GM20431 (cell line): Measurements from ENCODE around the gene CRYZL1.

ENCODE experiments used
- in situ Hi-C: fragments of 300-500 bp; cut with MseI, MboI; formaldehyde crosslinking; loops from one replicate; pipeline ENCODE4 v1.15.0; 2020; ENCODE audit warnings: low sequenced_read_pairs; ENCODE audit not compliant: unreplicated experiment

The CRYZL1 gene

DNA sequence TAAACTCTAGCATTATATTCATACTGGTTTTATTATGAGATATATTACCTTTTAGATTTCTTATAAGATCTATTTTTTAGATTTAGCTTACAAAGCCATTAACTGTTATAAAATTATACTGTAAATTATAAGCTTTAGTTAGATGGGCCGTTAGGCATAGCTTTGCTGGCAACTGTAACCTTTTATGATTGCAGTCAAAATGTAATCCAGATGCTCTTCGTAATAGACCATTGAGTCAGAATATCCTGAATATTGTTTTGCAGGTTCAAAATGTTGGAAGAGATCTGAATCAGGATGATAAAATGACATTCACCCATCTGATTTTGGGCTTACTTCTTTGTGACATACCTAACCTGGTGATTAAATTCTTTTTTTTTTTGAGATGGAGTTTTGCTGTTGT lies 21.7 kb upstream of the CRYZL1 start:
- in situ Hi-C loops: no loop called here

GRCh38 chr21:33662046-33662445 lies 20.5 kb upstream of the CRYZL1 start:
- in situ Hi-C loops: no loop called here

DNA sequence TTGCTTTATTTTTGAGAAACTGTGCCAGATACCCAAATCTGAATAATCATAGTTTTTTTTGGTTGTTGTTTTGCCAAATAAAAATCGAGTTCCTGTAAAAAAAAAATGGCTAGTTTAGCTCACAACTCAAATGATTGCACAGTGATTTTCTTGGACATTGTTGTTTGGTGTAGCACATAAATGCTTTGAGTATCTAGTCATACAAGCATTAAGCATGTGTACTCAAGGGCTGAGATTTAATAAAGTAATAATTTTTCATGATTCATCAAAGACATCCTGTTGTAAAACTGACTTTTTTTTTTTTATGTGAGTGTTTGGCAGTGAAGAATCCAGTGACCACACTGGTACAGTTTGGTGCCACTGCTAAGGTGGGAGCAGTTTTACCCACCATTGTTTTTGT lies 19.6 kb upstream of the CRYZL1 start:
- in situ Hi-C loops: no loop called here

- in situ Hi-C loops: no loop called here
These were observed 18.9 kb upstream of the CRYZL1 start for GRCh38 chr21:33660406-33660805.

DNA sequence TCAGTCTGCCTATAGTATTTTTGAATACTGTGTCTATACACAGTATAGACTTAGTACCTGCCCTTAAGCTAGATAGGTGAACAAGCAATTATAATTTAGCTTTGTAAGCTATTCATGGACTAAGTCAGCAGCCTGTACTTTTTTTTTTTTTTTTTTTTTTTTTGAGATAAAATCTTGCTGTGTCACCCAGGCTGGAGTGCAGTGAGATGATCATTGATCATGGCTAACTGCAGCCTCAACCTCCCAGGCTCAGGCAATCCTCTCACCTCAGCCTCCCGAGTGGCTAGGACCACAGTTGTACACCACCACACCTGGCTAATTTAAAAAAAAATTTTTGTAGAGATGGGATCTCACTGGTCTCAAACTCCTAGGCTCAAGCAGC lies 18.0 kb upstream of the CRYZL1 start:
- in situ Hi-C loops: no loop called here

DNA sequence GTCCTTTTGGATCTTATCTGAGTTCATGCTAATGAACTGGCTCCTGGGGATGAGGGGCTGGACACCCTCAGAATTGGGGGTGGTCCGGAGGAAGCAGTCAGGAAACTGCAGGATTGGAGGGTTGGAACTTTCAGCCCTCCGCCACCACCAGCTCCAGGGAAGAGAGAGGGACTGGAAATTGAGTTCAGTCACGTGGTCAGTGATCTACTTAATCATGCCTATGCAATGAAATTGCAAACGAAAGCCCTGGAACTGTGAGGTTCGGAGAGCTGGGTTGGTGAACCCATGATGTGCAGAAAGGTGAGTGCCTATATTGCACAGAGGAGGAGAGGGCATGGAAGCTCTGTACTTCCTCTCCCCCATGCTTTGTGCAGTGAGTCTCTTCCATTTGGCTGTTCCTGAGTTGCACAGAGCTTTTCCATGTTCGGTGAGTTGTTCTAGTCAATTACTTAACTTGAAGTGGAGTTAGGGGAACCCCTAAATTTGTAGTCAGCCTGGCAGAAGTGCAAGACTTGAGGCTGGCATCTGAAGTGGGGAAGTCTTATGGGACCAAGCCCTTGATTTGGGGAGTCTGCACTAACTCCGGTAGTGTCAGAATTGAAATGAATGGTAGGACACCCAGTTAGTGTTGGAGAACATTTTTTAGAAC lies 17.5 kb upstream of the CRYZL1 start:
- in situ Hi-C loops: no loop called here

- in situ Hi-C loops: no loop called here
These were observed 15.7 kb upstream of the CRYZL1 start for GRCh38 chr21:33657124-33657820.

DNA sequence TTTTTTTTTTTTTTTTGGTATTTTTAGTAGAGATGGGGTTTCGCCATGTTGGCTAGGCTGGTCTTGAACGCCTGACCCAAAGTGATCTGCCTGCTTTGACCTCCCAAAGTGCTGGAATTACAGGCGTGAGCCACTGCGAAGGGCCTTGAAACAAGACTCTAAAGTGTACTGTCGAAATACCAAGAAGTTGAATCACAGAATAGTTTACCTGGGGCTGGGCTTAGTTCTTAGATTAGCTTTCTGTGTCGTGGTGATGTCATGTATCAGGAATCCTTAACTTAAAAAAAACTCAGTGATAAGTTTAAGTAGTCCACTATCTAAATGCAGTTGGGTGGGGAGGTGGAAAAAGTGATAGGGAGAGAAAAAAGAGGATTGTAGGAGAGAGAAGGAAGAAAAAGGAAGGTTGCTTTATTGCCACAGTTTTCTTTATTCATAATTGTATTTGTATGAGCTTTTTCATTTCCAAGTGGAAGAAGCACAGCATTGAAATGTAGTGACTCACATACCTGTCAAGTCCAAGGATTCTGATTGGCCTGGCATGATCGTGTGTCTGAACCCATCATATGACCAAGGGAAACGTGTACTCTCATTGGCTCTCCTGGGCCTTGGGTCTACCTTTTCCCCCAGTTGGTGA lies 14.2 kb upstream of the CRYZL1 start:
- in situ Hi-C loops: no loop called here

GRCh38 chr21:33654412-33654811 lies 12.9 kb upstream of the CRYZL1 start:
- in situ Hi-C loops: no loop called here

DNA sequence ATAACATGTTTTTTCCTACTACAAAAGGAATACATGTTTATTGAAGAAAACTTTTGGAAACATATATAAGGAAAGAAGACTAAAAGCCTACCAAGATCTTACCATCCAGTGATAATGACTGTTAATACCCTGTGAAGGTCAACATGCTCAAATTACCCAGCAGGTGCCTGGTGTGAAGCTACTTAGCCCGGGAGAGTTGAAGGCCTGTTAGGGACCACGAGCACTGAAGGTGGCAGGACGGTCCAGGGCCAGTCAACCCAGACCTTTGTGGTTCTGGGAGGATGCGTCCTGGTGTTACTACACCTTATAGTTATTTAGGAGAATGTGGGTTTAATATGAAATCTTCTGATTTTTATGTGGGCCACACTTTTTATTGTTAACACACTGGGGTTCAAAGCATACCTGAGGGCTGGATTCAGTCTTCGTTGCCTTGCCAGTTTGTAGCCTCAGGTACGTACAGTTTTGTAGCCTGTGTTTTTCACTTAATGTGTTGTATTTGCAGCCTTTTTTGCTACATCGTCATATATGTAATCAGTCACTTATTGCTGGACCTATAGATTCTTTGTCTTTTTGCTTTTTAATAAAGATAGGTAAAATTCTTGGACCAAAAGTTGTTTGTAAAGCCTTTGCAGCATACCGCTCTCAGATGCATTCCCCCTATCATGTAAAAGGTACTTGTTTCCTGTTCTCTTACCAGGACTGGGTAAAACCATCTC lies 10.6 kb upstream of the CRYZL1 start:
- in situ Hi-C loops: no loop called here

DNA sequence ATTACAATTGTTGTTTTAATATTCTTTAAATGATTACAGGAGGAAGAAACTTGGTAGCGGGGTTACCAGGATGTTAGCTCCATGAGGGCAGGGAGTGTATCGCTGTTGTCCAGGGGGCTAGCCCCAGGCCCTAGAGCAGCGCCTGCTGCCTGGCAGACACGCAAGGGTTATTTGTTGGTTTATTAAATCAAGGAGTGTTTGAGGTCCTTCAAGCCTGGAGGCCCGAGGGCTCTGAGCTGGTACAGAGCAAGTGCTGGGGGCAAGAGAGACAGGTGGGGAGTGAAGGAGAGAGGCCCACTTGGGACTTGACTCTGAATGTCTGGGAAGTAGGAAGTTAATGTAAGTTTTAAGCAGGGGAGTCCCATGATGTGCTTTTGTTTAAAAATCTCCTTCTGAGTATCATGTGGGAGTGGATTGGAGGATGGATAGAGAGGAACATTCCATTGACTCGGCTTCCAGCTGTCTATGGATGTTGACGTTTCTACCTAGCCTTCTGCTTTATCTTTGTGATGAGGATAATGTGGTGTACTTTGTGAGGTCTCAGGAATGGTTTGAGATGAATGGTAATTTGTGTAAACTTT lies 9.5 kb upstream of the CRYZL1 start:
- in situ Hi-C loops: no loop called here

GRCh38 chr21:33650230-33650629 lies 8.7 kb upstream of the CRYZL1 start:
- in situ Hi-C loops: no loop called here

GRCh38 chr21:33648555-33648954 lies 7.0 kb upstream of the CRYZL1 start:
- in situ Hi-C loops: no loop called here

GRCh38 chr21:33647587-33647986 lies 6.0 kb upstream of the CRYZL1 start:
- in situ Hi-C loops: no loop called here

DNA sequence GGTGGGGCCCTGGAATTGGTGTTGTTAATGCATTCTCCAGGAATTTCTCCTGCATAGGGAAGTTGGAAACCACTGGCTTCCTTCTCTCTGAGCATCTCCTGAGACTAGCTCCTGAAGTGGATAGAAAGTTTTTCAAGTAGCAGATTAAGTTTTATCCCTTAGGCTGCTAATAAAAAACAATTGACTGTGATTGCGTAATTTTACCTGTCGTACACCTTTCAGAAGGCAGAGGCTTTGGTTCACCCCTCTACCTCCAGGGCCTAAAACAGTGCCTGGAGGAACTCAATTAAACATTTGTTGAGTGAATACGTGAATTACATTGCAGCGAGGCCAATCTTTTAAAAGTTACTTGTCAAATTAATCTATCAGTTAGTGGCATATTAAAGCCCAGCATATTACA lies 4.2 kb upstream of the CRYZL1 start:
- in situ Hi-C loops: no loop called here

DNA sequence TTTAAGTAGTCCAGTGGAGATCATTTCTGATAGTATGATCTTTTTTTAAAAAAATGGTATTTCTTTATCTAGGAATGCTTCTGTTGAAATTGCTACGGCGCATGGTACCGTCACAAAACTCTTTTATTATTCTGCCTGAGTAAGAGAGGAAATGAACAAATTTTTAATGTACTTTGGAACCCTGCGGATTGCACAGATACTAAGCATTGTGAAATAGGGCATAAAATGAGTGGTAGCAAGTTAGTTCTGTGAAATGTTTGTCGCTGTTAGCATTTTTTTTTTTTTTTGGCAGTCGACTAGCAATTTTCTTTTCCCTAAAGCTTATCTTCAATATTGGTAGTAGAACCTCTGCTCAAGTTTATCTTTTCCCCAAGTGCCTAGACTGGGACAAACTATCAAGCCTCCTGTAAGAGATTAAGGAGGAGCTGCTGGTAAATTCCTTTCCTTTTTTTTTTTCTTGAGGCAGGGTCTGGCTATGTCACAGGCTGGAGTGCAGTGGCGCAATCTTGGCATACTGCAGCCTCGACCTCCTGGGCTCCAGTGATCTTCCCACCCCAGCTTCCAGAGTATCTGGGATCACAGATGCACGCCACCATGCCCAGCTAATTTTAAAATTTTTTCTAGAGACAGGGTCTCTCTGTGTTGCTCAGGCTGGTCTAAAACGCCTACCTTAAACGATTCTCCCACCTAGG lies 3.0 kb upstream of the CRYZL1 start:
- in situ Hi-C loops: no loop called here

- in situ Hi-C loops: no loop called here
These were observed 2.2 kb upstream of the CRYZL1 start for GRCh38 chr21:33643658-33644311.

DNA sequence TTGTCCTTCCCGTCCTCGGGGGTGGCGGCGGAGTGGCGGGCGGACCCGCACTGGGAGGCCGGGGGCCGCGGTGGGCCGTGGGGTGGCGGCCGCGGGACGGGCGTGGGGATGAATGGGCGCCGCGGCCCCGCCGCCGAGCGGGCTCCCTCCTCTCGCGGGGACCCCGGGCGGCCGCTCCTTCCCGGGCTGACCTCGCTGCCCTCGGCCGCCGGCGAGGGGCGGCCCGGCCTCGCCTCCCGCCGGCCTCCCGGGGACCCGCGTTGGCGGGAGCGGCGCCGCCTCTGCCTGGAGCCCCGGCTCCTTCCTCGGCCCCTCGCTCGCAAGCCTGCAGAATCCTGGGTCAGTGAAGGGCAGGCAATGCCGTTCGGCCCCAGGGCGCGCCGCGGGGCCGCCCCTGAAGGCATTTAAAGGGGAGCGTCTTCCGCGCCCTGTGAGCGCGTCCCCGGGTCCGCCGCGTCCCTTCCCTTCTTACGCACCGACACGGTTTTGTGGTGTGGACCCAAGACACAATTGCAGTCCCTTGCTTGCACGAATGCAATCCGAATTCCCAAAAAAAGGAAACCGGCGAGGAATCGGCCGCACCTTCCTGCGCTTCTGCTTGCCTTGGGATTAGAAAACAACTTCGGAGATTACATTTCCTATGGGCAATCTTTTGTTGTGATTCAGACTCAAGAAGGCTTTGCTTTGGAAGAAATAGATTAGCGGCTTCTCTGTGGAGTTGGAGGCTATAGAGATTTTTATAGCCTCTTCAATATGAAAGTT lies 1.5 kb upstream of the CRYZL1 start:
- in situ Hi-C loops: no loop called here
